PC-3 (cell line): ENCODE measurements around the gene NDUFV1.

Experiments
- EZH2 ChIP-seq: fragments of 300-600 bp; sonication (generic); IDR thresholded peaks from one replicate; pipeline ENCODE4 v1.6.1; 2017; ENCODE audit warnings: antibody characterized with exemption, mild to moderate bottlenecking, low read length; ENCODE audit not compliant: unreplicated experiment
- EZH2phosphoT487 ChIP-seq: fragments of 300-600 bp; sonication (generic); IDR thresholded peaks from 2 replicates; pipeline ENCODE4 v1.6.1; 2018; ENCODE audit warnings: mild to moderate bottlenecking, antibody characterized with exemption, low read length, borderline replicate concordance
- TF ChIP-seq, protein P1 (sequence below): fragments of 300-600 bp; sonication (generic); conservative IDR thresholded peaks from 2 replicates; pipeline ENCODE4 v1.5.1; 2017; ENCODE audit warnings: antibody characterized with exemption, low read depth, mild to moderate bottlenecking, low read length

DNA sequence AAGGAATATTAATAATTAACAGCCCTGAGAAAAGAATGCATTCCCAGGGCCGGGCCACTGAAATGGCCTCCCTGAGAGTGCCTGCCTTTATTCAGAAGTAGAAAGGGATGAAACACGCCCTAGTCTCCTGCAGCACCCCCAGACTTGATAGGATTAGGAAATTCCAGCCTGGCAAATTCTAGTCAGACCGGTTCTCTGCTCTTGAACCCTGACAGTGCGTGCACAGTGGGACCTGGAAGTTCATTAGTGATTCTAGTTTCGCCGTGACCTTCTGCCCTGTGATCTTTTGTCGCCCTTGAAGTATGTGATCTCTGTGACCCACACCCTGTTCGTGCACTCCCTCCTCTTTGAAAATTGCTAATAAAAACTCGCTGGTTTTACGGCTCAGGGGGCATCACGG is 25.3 kb upstream of the NDUFV1 start:
- TF ChIP-seq, protein P1, sequence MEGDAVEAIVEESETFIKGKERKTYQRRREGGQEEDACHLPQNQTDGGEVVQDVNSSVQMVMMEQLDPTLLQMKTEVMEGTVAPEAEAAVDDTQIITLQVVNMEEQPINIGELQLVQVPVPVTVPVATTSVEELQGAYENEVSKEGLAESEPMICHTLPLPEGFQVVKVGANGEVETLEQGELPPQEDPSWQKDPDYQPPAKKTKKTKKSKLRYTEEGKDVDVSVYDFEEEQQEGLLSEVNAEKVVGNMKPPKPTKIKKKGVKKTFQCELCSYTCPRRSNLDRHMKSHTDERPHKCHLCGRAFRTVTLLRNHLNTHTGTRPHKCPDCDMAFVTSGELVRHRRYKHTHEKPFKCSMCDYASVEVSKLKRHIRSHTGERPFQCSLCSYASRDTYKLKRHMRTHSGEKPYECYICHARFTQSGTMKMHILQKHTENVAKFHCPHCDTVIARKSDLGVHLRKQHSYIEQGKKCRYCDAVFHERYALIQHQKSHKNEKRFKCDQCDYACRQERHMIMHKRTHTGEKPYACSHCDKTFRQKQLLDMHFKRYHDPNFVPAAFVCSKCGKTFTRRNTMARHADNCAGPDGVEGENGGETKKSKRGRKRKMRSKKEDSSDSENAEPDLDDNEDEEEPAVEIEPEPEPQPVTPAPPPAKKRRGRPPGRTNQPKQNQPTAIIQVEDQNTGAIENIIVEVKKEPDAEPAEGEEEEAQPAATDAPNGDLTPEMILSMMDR: no peak
- no peak for TF ChIP-seq EZH2
- TF ChIP-seq EZH2phosphoT487: no peak
